ENCODE results near the gene LPAR1. TPM values are rescaled to one million over a fixed set of nuclear protein-coding genes. Genes with fewer than 3 reads are reported as not detected.
"Not testable (repeated sequence)": the region's sequence is repeated elsewhere in the genome, so short reads cannot be mapped to it uniquely, and the experiment has no call there.

Gene LPAR1
- total RNA-seq, 1 experiment from 2014 or later = 36.2 TPM

GRCh38 chr9:110871736-110872135 lies 166.5 kb downstream of the LPAR1 start:
- no peak for DNase-seq (ENCODE audit: low read depth)
- in situ Hi-C loops (cut with HindIII; ENCODE audit: low pct_unique_long_range_greater_than_20kb, low sequenced_read_pairs) = no loop called here

- DNase-seq (ENCODE audit: low read depth) = no peak
- in situ Hi-C loops (cut with HindIII; ENCODE audit: low pct_unique_long_range_greater_than_20kb, low sequenced_read_pairs) = no loop called here
Measured at GRCh38 chr9:110869931-110870330, 168.3 kb downstream of the LPAR1 start.

- in situ Hi-C loops (cut with HindIII; ENCODE audit: low pct_unique_long_range_greater_than_20kb, low sequenced_read_pairs) = no loop called here
Measured at GRCh38 chr9:110864011-110864410, 174.3 kb downstream of the LPAR1 start.

GRCh38 chr9:110861370-110862110 lies 176.7 kb downstream of the LPAR1 start:
- DNase-seq (ENCODE audit: low read depth); in situ Hi-C loops (cut with HindIII; ENCODE audit: low pct_unique_long_range_greater_than_20kb, low sequenced_read_pairs): not testable (repeated sequence)

More at GRCh38 chr9:110864011-110864410, 174.3 kb downstream of the LPAR1 start:
- no peak for DNase-seq (ENCODE audit: low read depth)

GRCh38 chr9:110856772-110857171 lies 181.5 kb downstream of the LPAR1 start:
- DNase-seq (ENCODE audit: low read depth) = no peak
- in situ Hi-C loops (cut with HindIII; ENCODE audit: low pct_unique_long_range_greater_than_20kb, low sequenced_read_pairs) = no loop called here

GRCh38 chr9:110850401-110851135 lies 187.7 kb downstream of the LPAR1 start:
- in situ Hi-C loops (cut with HindIII; ENCODE audit: low pct_unique_long_range_greater_than_20kb, low sequenced_read_pairs) = no loop called here

GRCh38 chr9:110847671-110848070 lies 190.6 kb downstream of the LPAR1 start:
- DNase-seq (ENCODE audit: low read depth) = no peak
- in situ Hi-C loops (cut with HindIII; ENCODE audit: low pct_unique_long_range_greater_than_20kb, low sequenced_read_pairs) = no loop called here

More at GRCh38 chr9:110850401-110851135, 187.7 kb downstream of the LPAR1 start:
- DNase-seq (ENCODE audit: low read depth) = no peak

- in situ Hi-C loops (cut with HindIII; ENCODE audit: low pct_unique_long_range_greater_than_20kb, low sequenced_read_pairs) = no loop called here
- DNase-seq (ENCODE audit: low read depth) = no peak
Measured at GRCh38 chr9:110846215-110846614, 192.1 kb downstream of the LPAR1 start.

- no peak for DNase-seq (ENCODE audit: low read depth)
- in situ Hi-C loops (cut with HindIII; ENCODE audit: low pct_unique_long_range_greater_than_20kb, low sequenced_read_pairs) = no loop called here
Measured at GRCh38 chr9:110844121-110844520, 194.1 kb downstream of the LPAR1 start.

- in situ Hi-C loops (cut with HindIII; ENCODE audit: low pct_unique_long_range_greater_than_20kb, low sequenced_read_pairs) = no loop called here
- DNase-seq (ENCODE audit: low read depth) = no peak
Measured at GRCh38 chr9:110842986-110843385, 195.3 kb downstream of the LPAR1 start.

- no peak for DNase-seq (ENCODE audit: low read depth)
- in situ Hi-C loops (cut with HindIII; ENCODE audit: low pct_unique_long_range_greater_than_20kb, low sequenced_read_pairs) = no loop called here
Measured at GRCh38 chr9:110842169-110842568, 196.1 kb downstream of the LPAR1 start.

GRCh38 chr9:110837401-110838005 lies 200.8 kb downstream of the LPAR1 start:
- peak; percentile 50 for DNase-seq (ENCODE audit: low read depth)
- in situ Hi-C loops (cut with HindIII; ENCODE audit: low pct_unique_long_range_greater_than_20kb, low sequenced_read_pairs) = no loop called here

- no peak for DNase-seq (ENCODE audit: low read depth)
Measured at GRCh38 chr9:110835859-110836271, 202.4 kb downstream of the LPAR1 start.

GRCh38 chr9:110835404-110835803 lies 202.9 kb downstream of the LPAR1 start:
- in situ Hi-C loops (cut with HindIII; ENCODE audit: low pct_unique_long_range_greater_than_20kb, low sequenced_read_pairs) = no loop called here
- DNase-seq (ENCODE audit: low read depth) = peak; percentile 79

More at GRCh38 chr9:110835859-110836271, 202.4 kb downstream of the LPAR1 start:
- in situ Hi-C loops (cut with HindIII; ENCODE audit: low pct_unique_long_range_greater_than_20kb, low sequenced_read_pairs) = no loop called here

- no peak for DNase-seq (ENCODE audit: low read depth)
- in situ Hi-C loops (cut with HindIII; ENCODE audit: low pct_unique_long_range_greater_than_20kb, low sequenced_read_pairs) = no loop called here
Measured at GRCh38 chr9:110832926-110833325, 205.3 kb downstream of the LPAR1 start.

GRCh38 chr9:110830495-110830894 lies 207.8 kb downstream of the LPAR1 start:
- in situ Hi-C loops (cut with HindIII; ENCODE audit: low pct_unique_long_range_greater_than_20kb, low sequenced_read_pairs) = no loop called here
- DNase-seq (ENCODE audit: low read depth) = no peak

- in situ Hi-C loops (cut with HindIII; ENCODE audit: low pct_unique_long_range_greater_than_20kb, low sequenced_read_pairs) = no loop called here
- no peak for DNase-seq (ENCODE audit: low read depth)
Measured at GRCh38 chr9:110828264-110828663, 210.0 kb downstream of the LPAR1 start.

GRCh38 chr9:110826400-110826799 lies 211.9 kb downstream of the LPAR1 start:
- DNase-seq (ENCODE audit: low read depth); in situ Hi-C loops (cut with HindIII; ENCODE audit: low pct_unique_long_range_greater_than_20kb, low sequenced_read_pairs): not testable (repeated sequence)

GRCh38 chr9:110825950-110826349 lies 212.3 kb downstream of the LPAR1 start:
- in situ Hi-C loops (cut with HindIII; ENCODE audit: low pct_unique_long_range_greater_than_20kb, low sequenced_read_pairs) = no loop called here

More at GRCh38 chr9:110825950-110826349, 212.3 kb downstream of the LPAR1 start:
- DNase-seq (ENCODE audit: low read depth) = no peak
